T-cell (primary cell): ENCODE data around the gene GAK. TPM values are rescaled to one million over a fixed set of nuclear protein-coding genes. Genes with fewer than 3 reads are reported as not detected.
A peak's percentile ranks its signal among the peaks of the same experiment; 100 is the strongest.

Experiments
- ATAC-seq, 4 experiments: fragments of 200-7000 bp in 3 of 4; fragments of 150-1000 bp in 1 of 4; cut with Tn5 transposase; replicated peaks in 1 of 4; 1 replicate in 3 of 4; 2 replicates in 1 of 4; pipeline ENCODE4 v1.10.0; 2021; ENCODE audit warnings: moderate library complexity in 3 of 4, mild to moderate bottlenecking in 2 of 4, moderate number of reproducible peaks in 1 of 4
- CTCF ChIA-PET, 2 donors: fragments of 300-600 bp; sonication (Branson Sonifier 250); formaldehyde crosslinking; loops; one replicate each; lab custom pipeline; 2022; ENCODE audit warnings: antibody characterized with exemption in 2 of 2; lab: Charles Lee
- POLR2A ChIA-PET, 2 donors: fragments of 300-600 bp; sonication (Branson Sonifier 250); formaldehyde crosslinking; loops; one replicate each; lab custom pipeline; 2022; ENCODE audit warnings: antibody characterized with exemption in 2 of 2; lab: Charles Lee
- DNase-seq, 35 experiments: peaks; one replicate each; pipeline versions ENCODE4 v3.0.0 to v3.0.0-alpha.2; 2013 to 2023
- H3K27ac ChIP-seq: one replicate; pipeline ENCODE4 v1.5.1; 2013; ENCODE audit warnings: low read length
- H3K27me3 ChIP-seq, 2 experiments: replicated peaks in 1 of 2; 1 replicate in 1 of 2; 2 replicates in 1 of 2; pipeline versions ENCODE4 v1.6.1 to v1.7.0; 2013; ENCODE audit warnings: low read length in 1 of 2, mixed read lengths in 1 of 2; ENCODE audit not compliant: control insufficient read depth in 2 of 2, insufficient read depth in 2 of 2; ENCODE audit errors: extremely low read depth in 1 of 2
- H3K36me3 ChIP-seq, 2 donors: 1 replicate in 1 of 2; 2 replicates in 1 of 2; pipeline versions ENCODE4 v1.6.1 to v1.7.0; 2013; ENCODE audit warnings: low read length in 1 of 2; ENCODE audit not compliant: control insufficient read depth in 2 of 2, insufficient read depth in 1 of 2; ENCODE audit errors: extremely low read depth in 1 of 2
- H3K4me1 ChIP-seq, 2 experiments: 1 replicate in 1 of 2; 2 replicates in 1 of 2; pipeline versions ENCODE4 v1.6.1 to v1.7.0; 2013; ENCODE audit warnings: low read length in 2 of 2, mixed read lengths in 1 of 2; ENCODE audit not compliant: insufficient read depth in 2 of 2, control insufficient read depth in 1 of 2; ENCODE audit errors: extremely low read depth in 1 of 2
- H3K4me3 ChIP-seq, 2 donors: 1 replicate in 1 of 2; 2 replicates in 1 of 2; pipeline versions ENCODE4 v1.5.1 to v1.7.0; 2013; ENCODE audit warnings: mild to moderate bottlenecking in 2 of 2, low read length in 1 of 2, moderate library complexity in 1 of 2; ENCODE audit not compliant: control insufficient read depth in 1 of 2; ENCODE audit errors: extremely low read depth in 1 of 2
- H3K9me3 ChIP-seq: 2 replicates; pipeline ENCODE4 v1.7.0; 2013
- H3K27ac Mint-ChIP-seq, 2 donors: one replicate each; pipeline ENCODE4 v1.8.0; 2020 to 2021; ENCODE audit warnings: mild to moderate bottlenecking in 2 of 2, mixed read lengths in 2 of 2
- H3K27me3 Mint-ChIP-seq, 2 donors: one replicate each; pipeline ENCODE4 v1.8.0; 2021 to 2022; ENCODE audit warnings: mixed read lengths in 2 of 2
- H3K36me3 Mint-ChIP-seq: one replicate; pipeline ENCODE4 v1.8.0; 2021; ENCODE audit warnings: mixed read lengths
- H3K4me1 Mint-ChIP-seq, 3 donors: one replicate each; pipeline ENCODE4 v1.8.0; 2020 to 2022; ENCODE audit warnings: mixed read lengths in 3 of 3, mild to moderate bottlenecking in 1 of 3
- H3K4me3 Mint-ChIP-seq, 3 donors: one replicate each; pipeline ENCODE4 v1.8.0; 2020 to 2022; ENCODE audit warnings: mild to moderate bottlenecking in 3 of 3, mixed read lengths in 3 of 3, moderate library complexity in 3 of 3
- H3K9me3 Mint-ChIP-seq, 3 donors: one replicate each; pipeline ENCODE4 v1.8.0; 2020 to 2022; ENCODE audit warnings: mixed read lengths in 3 of 3
- WGBS: methylation state at CpG from one replicate; pipeline ENCODE4 v1.1.5; 2013; ENCODE audit warnings: missing lambda C conversion rate; ENCODE audit not compliant: insufficient coverage; 5-methylcytosine and 5-hydroxymethylcytosine counted together
- total RNA-seq, 35 experiments: library from RNA in 6 of 35; stranded (reverse) in 6 of 35; fragments of 120-200 nt in 1 of 35; gene quantifications; one replicate each; pipeline versions ENCODE4 v1.2.1 to v1.2.4 and lab custom pipeline; 2013 to 2026

GAK gene
- total RNA-seq, 5 donors from 2014 or later (not counting 1 experiment from before 2014, with no cell fraction given) = 182 to 225 (median 218) TPM

DNA sequence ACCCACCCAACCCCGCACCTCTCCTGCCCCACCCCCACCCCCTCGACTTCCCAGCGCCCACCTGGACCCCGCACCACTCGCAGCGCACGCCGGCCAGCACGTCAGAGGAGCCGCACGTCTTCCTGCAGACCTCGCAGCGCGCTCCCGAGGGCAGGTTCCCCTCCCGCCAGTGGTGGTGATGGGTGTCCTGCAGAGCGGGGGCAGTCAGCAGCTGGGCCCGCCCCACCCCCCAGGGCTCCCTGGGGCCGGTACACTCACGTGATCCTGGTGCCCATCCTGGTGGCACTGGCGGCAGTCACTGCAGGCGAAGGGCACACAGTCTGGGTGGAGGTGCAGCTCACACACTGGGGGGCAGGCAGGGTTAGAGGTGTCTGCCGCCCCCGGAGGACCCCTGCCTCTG, 36.1 kb upstream of the GAK start:
- no peaks in the 10 kb centered on the region for H3K36me3 Mint-ChIP-seq
- ChIA-PET CTCF (no interaction called here), POLR2A (no interaction called here)
- DNase-seq (no peak), ATAC-seq (no peak)
- H3K27me3 ChIP-seq = peaks cover 0 to 14% of the 10 kb centered on the region in 2 experiments
- no peaks in the 10 kb centered on the region for H3K27me3 Mint-ChIP-seq
- no peak overlapping the region for H3K4me3 ChIP-seq
- peaks cover 8 to 53% of the 10 kb centered on the region in 2 experiments for H3K4me1 ChIP-seq
- H3K4me3 Mint-ChIP-seq = peak overlapping the region in 1 of 3 donors; percentile 17
- H3K9me3 ChIP-seq = no peaks in the 10 kb centered on the region
- peaks cover 12 to 16% (median 15%) of the 10 kb centered on the region in 3 donors for H3K4me1 Mint-ChIP-seq
- peaks cover 22 to 24% of the 10 kb centered on the region in 2 donors for H3K36me3 ChIP-seq
- H3K27ac ChIP-seq = no peak overlapping the region
- H3K9me3 Mint-ChIP-seq = no peaks in the 10 kb centered on the region
- 81% methylated on average over 3 of the region's 24 CpGs for WGBS
- H3K27ac Mint-ChIP-seq = no peak overlapping the region

DNA sequence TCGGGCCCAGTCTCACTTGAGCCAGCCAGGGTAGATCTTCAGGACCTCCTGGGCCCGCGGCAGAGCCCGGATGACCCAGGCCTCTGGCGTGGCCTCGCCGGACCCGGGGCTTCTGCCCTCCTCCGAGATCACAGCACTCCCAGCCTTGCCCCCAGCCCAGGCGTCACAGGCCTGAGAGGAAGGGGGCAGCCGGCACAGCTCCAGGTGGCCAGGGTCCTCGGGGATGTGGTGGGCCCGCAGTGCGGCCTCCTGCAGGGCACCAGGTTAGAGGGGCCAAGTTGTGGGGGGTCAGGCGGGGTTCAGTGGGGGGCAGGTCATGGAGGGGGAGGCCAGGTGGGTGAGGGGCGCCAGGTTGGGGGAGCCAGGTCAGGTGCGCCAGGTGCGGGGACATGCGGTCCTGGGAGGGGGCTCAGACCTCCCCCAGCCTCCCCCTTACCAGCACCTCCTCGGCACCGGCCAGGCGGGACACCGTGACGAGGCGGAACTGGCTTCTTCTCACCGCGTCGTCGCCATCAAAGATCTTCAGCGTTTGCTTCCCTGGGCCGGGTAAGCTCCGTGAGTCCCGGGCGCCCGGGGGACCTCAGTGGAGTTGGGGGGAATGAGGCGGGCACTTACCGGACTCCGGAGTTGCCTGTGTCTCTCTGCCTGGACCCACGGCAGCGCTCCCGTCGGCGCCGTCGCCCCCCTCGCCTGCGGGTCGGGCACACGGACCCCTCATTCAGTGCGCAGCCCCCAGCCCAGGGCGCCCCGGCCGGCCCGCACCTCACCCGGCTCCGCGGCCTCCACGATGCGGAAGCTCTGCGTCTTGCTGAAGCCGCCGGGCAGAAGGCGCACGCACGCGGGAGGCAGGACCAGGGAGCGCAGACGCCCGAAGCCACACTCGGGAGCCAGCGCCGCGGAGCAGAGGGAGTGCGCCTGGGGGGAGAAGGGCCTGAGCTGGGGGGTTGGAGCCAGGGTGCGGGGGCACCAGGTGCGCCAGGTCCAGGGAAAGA, 35.3 kb upstream of the GAK start:
- peaks cover 27 to 28% of the 10 kb centered on the region in 2 donors for H3K36me3 ChIP-seq
- no peaks in the 10 kb centered on the region for H3K9me3 Mint-ChIP-seq
- H3K4me3 ChIP-seq = no peak overlapping the region
- CTCF ChIA-PET = no interaction called here
- WGBS = 67% methylated on average over 55 of the region's 76 CpGs
- peaks cover 0 to 12% of the 10 kb centered on the region in 2 experiments for H3K27me3 ChIP-seq
- H3K4me1 ChIP-seq = peaks cover 6 to 48% of the 10 kb centered on the region in 2 experiments
- H3K9me3 ChIP-seq = no peaks in the 10 kb centered on the region
- H3K4me3 Mint-ChIP-seq = no peak overlapping the region
- POLR2A ChIA-PET = no interaction called here
- H3K27me3 Mint-ChIP-seq = no peaks in the 10 kb centered on the region
- H3K27ac Mint-ChIP-seq = no peak overlapping the region
- peaks cover 12 to 16% (median 15%) of the 10 kb centered on the region in 3 donors for H3K4me1 Mint-ChIP-seq
- no peak overlapping the region for H3K27ac ChIP-seq
- ATAC-seq (no peak), DNase-seq (peak in 1 of 35 experiments; percentile 25)
- no peaks in the 10 kb centered on the region for H3K36me3 Mint-ChIP-seq

DNA sequence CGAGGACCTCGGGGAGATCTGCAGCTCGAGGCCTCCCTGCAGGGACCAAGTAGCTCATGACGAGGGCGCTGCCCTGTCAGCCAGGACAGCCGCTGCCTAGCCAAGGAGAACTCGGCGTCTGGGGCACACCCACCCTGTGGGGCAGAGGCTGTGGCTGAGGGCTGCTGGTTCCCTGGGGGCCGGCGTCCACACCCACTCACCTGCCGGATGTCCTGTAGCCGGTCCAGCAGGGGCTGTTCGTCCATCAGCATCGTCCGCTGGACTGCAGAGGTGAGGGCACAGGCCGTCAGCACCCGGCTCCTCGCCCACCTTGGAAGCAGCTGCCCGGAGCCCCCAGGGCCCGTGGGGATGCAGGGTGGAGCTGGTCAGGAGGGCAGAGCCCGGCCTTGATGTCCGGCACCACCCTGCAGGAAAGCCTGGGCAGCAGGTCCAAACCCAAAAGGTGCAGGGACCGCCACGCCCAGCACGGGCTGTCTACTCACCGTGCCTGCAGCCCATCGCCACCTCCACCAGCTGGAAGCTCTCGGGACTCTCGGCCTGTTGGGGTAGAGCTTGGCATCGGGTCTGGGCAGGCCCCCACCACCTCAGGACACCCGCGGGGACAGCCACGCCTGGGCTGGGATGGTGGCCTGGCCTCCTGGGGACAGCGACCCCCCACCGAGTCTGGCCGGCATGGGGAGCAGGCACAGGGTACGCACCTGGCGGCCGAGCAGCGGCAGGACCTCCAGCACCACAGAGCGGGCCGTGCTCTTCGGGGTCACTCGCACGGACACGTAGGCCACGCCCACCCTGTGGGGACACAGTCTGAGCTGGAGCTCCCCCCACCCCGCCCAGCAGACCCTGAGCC, 34.4 kb upstream of the GAK start:
- no peak for DNase-seq
- POLR2A ChIA-PET = no interaction called here
- Histone ChIP-seq H3K27ac (no peak overlapping the region), H3K9me3 (no peaks in the 10 kb centered on the region), H3K36me3 (peaks cover 31 to 35% of the 10 kb centered on the region in 2 donors), H3K4me3 (no peak overlapping the region), H3K4me1 (peaks cover 2 to 39% of the 10 kb centered on the region in 2 experiments), H3K27me3 (peaks cover 0 to 12% of the 10 kb centered on the region in 2 experiments)
- Mint-ChIP-seq H3K36me3 (no peaks in the 10 kb centered on the region), H3K27me3 (no peaks in the 10 kb centered on the region), H3K9me3 (no peaks in the 10 kb centered on the region), H3K4me3 (no peak overlapping the region), H3K27ac (no peak overlapping the region), H3K4me1 (peaks cover 11 to 16% (median 12%) of the 10 kb centered on the region in 3 donors)
- no peak for ATAC-seq
- CTCF ChIA-PET = no interaction called here
- 95% methylated on average over 48 of the region's 48 CpGs for WGBS

DNA sequence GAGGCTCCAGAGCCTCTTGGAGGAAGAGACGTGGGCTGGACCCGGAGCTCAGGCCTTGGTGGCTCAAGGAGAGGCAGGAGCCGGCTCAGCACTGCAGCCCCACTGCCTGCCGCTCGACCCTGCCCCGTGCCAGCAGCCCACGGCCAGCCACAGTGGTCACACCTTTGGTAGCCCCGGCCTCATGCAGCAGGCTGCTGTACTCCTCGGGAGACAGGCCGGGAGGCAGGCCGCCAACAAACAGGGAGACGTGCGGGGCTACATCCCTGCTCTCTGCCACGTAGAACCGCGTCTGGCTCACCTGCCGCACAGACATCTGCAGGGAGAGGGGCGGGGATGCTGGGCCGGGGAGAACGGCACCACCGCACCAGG, 33.6 kb upstream of the GAK start:
- Histone ChIP-seq H3K9me3 (no peaks in the 10 kb centered on the region), H3K4me3 (no peak overlapping the region), H3K27ac (no peak overlapping the region), H3K36me3 (peaks cover 27 to 38% of the 10 kb centered on the region in 2 donors), H3K27me3 (peaks cover 0 to 12% of the 10 kb centered on the region in 2 experiments), H3K4me1 (peaks cover 0 to 32% of the 10 kb centered on the region in 2 experiments)
- no peak overlapping the region for H3K27ac Mint-ChIP-seq
- ATAC-seq (no peak), DNase-seq (no peak)
- WGBS = 94% methylated on average over 21 of the region's 21 CpGs
- no peak overlapping the region for H3K4me3 Mint-ChIP-seq
- H3K36me3 Mint-ChIP-seq = no peaks in the 10 kb centered on the region
- POLR2A ChIA-PET = no interaction called here
- no peaks in the 10 kb centered on the region for H3K27me3 Mint-ChIP-seq
- H3K9me3 Mint-ChIP-seq = no peaks in the 10 kb centered on the region
- CTCF ChIA-PET = no interaction called here
- peaks cover 5 to 10% (median 6%) of the 10 kb centered on the region in 3 donors for H3K4me1 Mint-ChIP-seq

DNA sequence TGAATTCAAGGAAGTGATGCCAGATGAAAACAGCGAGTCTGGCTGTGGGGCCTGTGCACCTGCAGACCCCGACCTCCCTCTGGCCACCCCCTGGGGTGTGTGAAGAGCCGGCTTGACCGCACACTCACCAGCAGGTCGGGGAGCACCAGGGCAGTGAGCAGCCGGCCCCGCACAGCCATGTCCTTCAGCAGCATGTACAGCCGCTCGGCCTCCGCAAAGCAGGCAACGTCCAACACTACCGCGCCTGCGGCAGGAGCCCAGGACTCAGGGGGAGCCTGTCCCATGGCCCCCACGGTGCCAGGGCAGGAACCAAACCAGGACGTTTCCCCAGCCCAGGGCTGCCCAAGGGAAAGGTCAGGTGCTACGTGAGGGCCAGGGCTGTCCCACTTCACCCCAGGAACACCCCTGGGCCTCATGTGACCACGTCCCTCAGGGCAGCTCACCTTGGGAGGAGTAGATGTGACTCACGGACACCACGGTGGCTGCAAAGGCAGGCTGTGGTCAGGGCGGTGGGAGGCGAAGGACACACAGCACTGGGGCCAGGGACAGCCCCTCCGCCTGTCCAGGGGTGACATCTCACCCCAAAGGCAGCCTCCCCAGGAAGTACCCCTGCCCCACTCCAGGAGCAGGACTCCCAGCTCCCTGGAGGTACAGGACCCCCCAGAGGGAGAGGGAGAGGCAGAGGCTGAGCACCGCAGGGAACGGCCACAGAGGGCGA, 33.1 kb upstream of the GAK start:
- ChIA-PET POLR2A (interaction anchor here in 1 of 2 donors (0.6 kb wide), 1 partner anchor 43 kb away, joined by 5 read pairs; no protein-coding TSS in a partner anchor), CTCF (no interaction called here)
- no peak overlapping the region for H3K27ac ChIP-seq
- Mint-ChIP-seq H3K27ac (no peak overlapping the region), H3K4me3 (no peak overlapping the region), H3K36me3 (no peaks in the 10 kb centered on the region), H3K27me3 (no peaks in the 10 kb centered on the region), H3K4me1 (peaks cover 0 to 5% (median under 1%) of the 10 kb centered on the region in 3 donors), H3K9me3 (no peaks in the 10 kb centered on the region)
- no peak overlapping the region for H3K4me3 ChIP-seq
- H3K36me3 ChIP-seq = peaks cover 27 to 42% of the 10 kb centered on the region in 2 donors
- peaks cover 0 to 12% of the 10 kb centered on the region in 2 experiments for H3K27me3 ChIP-seq
- no peaks in the 10 kb centered on the region for H3K9me3 ChIP-seq
- ATAC-seq (no peak), DNase-seq (no peak)
- H3K4me1 ChIP-seq = peaks cover 0 to 26% of the 10 kb centered on the region in 2 experiments
- WGBS = 94% methylated on average over 17 of the region's 26 CpGs
